Measurements from ENCODE around the gene AMH. TPM values are rescaled to one million over a fixed set of nuclear protein-coding genes. Genes with fewer than 3 reads are reported as not detected.

Gene AMH
- total RNA-seq, 1 donor from 2014 or later = 3.5 TPM

GRCh38 chr19:2255982-2256685 lies 7.0 kb downstream of the AMH start, which contains the start of gene JSRP1:
TSS of gene JSRP1 (minus strand) at chr19:2256417. CDS start at chr19:2255314, 1,103 bp downstream.
- H3K4me3 Mint-ChIP-seq = no peak within 1 kb of the TSS
- no peak for DNase-seq (ENCODE audit: low spot score)
- H3K27ac Mint-ChIP-seq = no peak within 1 kb of the TSS
- H3K4me1 ChIP-seq = peaks cover 10% of the 10 kb centered on the region
- TF ChIP-seq EZH2phosphoT487 (IDR thresholded peaks at IDR 0.05) = no peak
- no peak for TF ChIP-seq EZH2 (IDR thresholded peaks at IDR 0.05)
- no peak for TF ChIP-seq CTCF (IDR thresholded peaks at IDR 0.05)
- peaks cover 4% of the 10 kb centered on the region for H3K4me1 Mint-ChIP-seq
- H3K9ac ChIP-seq = no peak within 1 kb of the TSS
- H2AFZ ChIP-seq (replicated peaks) = no peak within 1 kb of the TSS
- H3K4me2 ChIP-seq = no peak within 1 kb of the TSS
- H3K4me3 ChIP-seq = no peak within 1 kb of the TSS
- H3F3A ChIP-seq (ENCODE audit: low read depth) = peaks cover 19% of the 10 kb centered on the region
- H3K36me3 Mint-ChIP-seq = no peaks in the 10 kb centered on the region
- no peaks in the 10 kb centered on the region for H3K79me2 ChIP-seq (ENCODE audit: low read depth)
- no peaks in the 10 kb centered on the region for H3K9me3 ChIP-seq (ENCODE audit: low read depth)
- H3K27ac ChIP-seq = no peak within 1 kb of the TSS
- no peaks in the 10 kb centered on the region for H4K20me1 ChIP-seq (ENCODE audit: low read depth)
- H3K27me3 Mint-ChIP-seq (ENCODE audit: insufficient read depth, low read depth) = peaks cover 10% of the 10 kb centered on the region
- H3K9me3 Mint-ChIP-seq = no peaks in the 10 kb centered on the region
- H3K36me3 ChIP-seq = no peaks in the 10 kb centered on the region
- peaks cover 20% of the 10 kb centered on the region for H3K27me3 ChIP-seq

- DNase-seq (ENCODE audit: low spot score) = no peak
- Mint-ChIP-seq H3K9me3 (no peaks in the 10 kb centered on the region), H3K4me1 (no peaks in the 10 kb centered on the region), H3K27me3 (ENCODE audit: insufficient read depth, low read depth) (peaks cover 4% of the 10 kb centered on the region), H3K36me3 (no peaks in the 10 kb centered on the region), H3K4me3 (no peak overlapping the region), H3K27ac (no peak overlapping the region)
- no peaks in the 10 kb centered on the region for H3K9me3 ChIP-seq (ENCODE audit: low read depth)
- H4K20me1 ChIP-seq (ENCODE audit: low read depth) = no peaks in the 10 kb centered on the region
- H3K36me3 ChIP-seq = no peaks in the 10 kb centered on the region
- no peaks in the 10 kb centered on the region for H3K27me3 ChIP-seq
- no peak overlapping the region for H3K4me2 ChIP-seq
- no peaks in the 10 kb centered on the region for H3K4me1 ChIP-seq
- H3K9ac ChIP-seq = no peak overlapping the region
- H3F3A ChIP-seq (ENCODE audit: low read depth) = peaks cover 3% of the 10 kb centered on the region
- H3K79me2 ChIP-seq (ENCODE audit: low read depth) = no peaks in the 10 kb centered on the region
- no peak overlapping the region for H3K4me3 ChIP-seq
- H3K27ac ChIP-seq = no peak overlapping the region
- no peak overlapping the region for H2AFZ ChIP-seq (replicated peaks)
- TF ChIP-seq EZH2phosphoT487 (IDR thresholded peaks at IDR 0.05) (no peak), CTCF (IDR thresholded peaks at IDR 0.05) (no peak), EZH2 (IDR thresholded peaks at IDR 0.05) (no peak)
Observed at GRCh38 chr19:2259336-2259735, 10.2 kb downstream of the AMH start.

- Histone ChIP-seq H3K9me3 (ENCODE audit: low read depth) (no peaks in the 10 kb centered on the region), H3K4me1 (no peaks in the 10 kb centered on the region), H3F3A (ENCODE audit: low read depth) (no peaks in the 10 kb centered on the region), H3K27ac (no peak overlapping the region), H3K79me2 (ENCODE audit: low read depth) (no peaks in the 10 kb centered on the region), H3K9ac (no peak overlapping the region), H3K27me3 (no peaks in the 10 kb centered on the region), H4K20me1 (ENCODE audit: low read depth) (no peaks in the 10 kb centered on the region), H3K36me3 (no peaks in the 10 kb centered on the region), H3K4me3 (no peak overlapping the region), H3K4me2 (no peak overlapping the region), H2AFZ (replicated peaks) (no peak overlapping the region)
- no peak overlapping the region for H3K27ac Mint-ChIP-seq
- DNase-seq (ENCODE audit: low spot score) = no peak
- no peaks in the 10 kb centered on the region for H3K9me3 Mint-ChIP-seq
- TF ChIP-seq CTCF (IDR thresholded peaks at IDR 0.05) (no peak), EZH2 (IDR thresholded peaks at IDR 0.05) (no peak), EZH2phosphoT487 (IDR thresholded peaks at IDR 0.05) (no peak)
- H3K4me1 Mint-ChIP-seq = no peaks in the 10 kb centered on the region
- H3K4me3 Mint-ChIP-seq = no peak overlapping the region
- H3K36me3 Mint-ChIP-seq = no peaks in the 10 kb centered on the region
- peaks cover 3% of the 10 kb centered on the region for H3K27me3 Mint-ChIP-seq (ENCODE audit: insufficient read depth, low read depth)
Observed at GRCh38 chr19:2260341-2260805, 11.2 kb downstream of the AMH start.
